ENCODE results near the gene PRKD2.
"Not testable (repeated sequence)": the region's sequence is repeated elsewhere in the genome, so short reads cannot be mapped to it uniquely, and the experiment has no call there.

PRKD2 gene

DNA sequence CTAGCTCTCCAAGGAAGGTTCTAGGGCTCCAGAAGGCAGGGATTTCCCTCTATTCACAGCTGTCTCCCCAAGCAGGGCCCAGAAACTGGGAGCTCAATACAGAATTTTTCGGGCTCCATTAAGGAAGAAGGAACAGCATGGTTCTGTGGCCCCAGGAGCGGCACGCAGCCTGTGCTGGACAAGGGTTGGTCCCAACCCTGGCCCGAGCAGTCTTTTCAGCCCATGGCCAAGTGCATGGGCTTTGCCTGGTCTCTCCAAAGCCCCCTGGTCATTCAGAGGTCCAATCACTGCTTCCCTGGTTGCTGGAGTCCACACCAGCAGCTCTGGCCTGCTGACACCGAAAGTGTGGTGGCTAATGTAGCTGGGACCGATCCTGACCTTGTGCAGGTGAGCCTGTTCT, 6.6 kb upstream of the PRKD2 start:
- DNase-seq (ENCODE audit: low read depth), result no peak

DNA sequence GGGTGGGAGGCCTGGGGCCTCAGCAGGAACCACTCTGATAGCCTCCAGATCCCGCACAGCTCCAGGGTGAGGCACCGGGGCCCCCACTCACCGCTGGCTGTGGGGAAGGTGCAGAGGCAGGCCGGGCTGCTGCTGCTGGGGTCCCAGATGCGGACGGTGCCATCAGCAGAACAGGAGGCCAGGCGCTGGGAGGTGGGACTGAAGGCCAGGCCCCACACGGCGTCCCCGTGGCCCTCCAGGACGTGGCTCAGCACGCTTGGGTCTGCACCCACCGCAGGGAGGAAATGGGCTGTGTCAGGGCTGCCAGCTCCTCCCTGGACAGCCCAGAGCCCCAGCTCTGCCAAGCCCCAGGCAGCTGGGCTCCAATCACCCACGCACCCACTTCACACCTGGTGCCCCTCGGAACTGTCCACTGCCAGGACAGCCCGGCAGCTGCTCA, 6.1 kb upstream of the PRKD2 start:
- no peak for DNase-seq (ENCODE audit: low read depth)

DNA sequence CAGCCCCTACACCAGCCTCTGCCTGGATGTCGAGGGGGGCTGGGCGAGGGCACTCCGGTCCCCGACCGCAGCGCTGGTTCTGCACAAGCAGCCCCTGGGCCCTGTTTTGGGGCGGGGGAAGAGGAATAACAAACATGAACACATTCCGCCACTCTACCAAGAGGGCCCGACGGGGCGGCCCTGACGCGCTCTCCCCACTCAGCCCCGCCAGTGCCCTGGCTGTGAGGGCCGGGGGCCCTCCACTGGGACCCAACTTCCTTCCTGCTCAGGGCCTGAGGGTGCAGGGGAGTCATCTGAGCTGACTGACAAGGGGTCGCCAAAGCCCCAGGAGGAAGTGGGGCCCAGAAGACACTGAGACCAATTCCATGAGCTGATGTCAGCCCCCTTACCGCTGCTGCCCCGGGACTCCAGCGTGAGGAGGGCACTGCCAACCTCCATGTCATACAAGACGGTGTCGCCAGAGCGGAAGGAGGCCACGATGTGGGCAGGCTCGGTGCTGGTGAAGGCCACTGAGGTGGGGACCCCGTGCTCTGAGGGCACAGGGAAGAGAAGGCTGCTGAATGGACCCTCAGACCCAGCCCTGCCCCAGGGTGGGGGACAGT, 5.6 kb upstream of the PRKD2 start:
- no peak for DNase-seq (ENCODE audit: low read depth)

DNA sequence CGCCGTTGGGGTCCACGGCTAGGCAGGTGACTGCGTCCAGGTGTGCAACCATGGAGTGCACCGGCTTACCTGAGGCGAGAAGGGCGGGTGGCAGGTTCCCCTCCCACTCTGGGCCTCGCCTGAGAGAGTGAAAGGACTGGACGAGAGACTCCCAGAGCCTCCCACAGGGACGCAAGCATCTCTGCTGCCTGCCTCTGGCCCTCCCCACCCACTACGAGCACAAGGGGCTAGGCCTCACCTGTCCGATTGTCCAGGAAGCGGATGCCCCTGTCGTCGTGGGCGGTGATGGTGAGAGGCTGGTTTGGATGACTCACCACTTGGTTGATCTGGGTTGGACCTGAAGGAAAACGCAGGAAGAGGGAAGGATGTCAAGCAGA, 5.1 kb upstream of the PRKD2 start:
- no peak for DNase-seq (ENCODE audit: low read depth)

DNA sequence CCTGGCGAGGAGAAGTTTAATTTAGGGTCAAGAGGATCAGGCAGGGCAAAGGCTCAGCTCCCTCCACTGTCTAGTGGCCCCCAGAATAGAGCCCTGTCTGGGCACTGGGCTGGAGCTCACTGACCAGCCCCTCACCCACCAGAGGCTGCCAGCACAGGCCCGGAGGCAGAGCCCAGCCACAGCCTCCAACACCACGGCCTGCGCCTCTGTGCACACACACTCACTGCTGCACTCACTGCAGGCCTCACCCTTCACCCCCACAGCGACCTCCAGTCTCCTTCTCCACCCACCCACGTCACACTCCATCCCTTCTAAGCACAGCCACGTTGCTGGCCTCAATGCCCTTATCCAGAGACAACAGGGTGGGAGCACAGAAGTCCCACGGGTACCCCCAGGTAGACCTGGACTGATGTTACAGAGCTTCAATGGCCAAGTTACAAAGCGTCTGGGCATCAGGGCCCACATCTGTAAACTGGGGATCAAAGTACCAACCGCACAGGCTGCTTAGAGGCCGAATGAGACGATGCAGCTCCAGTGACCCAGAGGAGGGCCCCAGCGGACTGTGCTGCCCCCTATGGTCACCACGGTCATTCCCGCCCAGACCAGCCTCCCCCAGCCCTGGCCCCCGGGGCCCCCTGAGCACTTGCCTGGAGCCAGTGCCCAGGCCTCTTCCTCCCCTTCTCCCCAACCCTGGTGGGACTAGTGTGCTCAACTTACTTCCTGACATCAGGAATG, 4.5 kb upstream of the PRKD2 start:
- no peak for DNase-seq (ENCODE audit: low read depth)

DNA sequence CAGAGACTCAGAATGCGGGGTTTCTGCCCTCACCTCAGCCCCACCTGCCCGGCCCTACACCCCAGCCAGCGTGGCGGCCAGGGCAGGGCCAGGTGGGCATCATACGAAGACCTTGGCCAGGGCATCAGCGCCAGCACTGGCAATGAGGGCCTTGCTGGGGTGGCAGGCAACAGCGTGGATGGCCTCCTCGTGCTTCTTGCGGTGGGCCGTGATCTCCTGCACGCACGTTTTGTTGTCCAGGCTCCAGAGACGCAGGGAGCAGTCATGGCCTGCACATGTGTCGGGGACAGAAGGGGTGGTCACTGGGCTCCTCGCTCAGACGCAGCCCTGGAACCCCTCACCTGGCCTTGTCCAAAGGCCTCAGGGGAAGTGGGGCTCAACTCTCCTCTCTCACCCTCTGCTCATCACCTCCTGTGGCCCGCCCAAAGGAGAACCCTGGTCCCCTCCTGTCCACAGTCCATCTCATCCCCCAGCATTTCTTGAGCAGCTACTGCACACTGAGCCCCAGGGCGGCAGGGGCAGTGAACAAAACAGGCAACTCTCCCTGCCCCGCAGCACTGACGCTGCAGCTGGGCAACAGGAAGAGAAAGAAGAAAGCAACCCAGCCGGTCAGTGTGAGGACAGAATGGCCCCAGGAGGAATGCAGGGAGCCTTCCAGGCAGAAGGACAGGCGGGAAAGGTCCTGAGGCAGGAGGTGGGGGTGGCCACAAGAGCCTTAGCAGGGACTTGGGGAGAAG, 3.8 kb upstream of the PRKD2 start:
- no peak for DNase-seq (ENCODE audit: low read depth)

DNA sequence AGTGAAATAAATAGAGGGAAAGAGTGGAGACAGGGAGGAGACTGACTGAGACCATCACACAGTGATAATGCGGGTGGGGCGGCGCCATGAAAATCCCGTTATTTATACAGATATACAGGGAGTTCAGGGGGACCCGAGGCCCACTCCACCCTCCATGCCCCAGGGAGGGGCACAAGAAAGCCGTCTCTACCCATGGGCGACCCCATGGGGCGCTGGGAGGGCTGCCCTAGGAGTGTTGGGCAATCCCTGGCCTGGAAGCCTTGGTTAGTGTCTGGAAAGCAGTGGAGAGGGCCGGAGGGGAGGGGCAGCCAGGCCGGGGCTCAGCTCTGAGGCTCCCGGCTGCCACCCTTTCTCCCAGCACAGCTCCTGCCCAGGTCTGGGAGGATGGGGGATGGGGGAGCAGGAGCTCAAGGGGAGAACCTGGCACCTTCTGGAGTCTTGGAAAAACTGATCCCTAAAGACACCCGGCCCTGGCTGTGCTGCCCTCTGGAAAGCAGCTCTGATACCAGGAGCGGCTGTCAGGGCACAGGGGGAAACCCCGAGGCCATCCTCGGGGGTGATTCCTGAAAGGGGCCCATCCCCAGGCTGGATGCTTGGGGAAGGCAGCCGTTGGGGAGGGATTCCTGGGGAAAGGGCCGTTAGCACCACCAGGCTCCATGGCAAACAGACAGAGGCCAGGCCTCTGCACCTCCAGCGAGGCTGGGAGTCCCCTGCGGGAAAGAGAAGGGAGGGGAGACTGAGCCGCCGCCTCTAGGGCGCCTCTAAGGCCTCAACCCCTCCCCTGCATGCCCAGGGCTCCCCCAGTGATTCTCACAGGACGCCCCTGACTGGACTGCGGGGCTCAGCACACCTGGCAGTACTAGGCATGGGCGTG, 3.0 kb upstream of the PRKD2 start:
- DNase-seq (ENCODE audit: low read depth), result no peak

- DNase-seq (ENCODE audit: low read depth), result no peak
Observed at GRCh38 chr19:46718934-46719622, 2.2 kb upstream of the PRKD2 start.

DNA sequence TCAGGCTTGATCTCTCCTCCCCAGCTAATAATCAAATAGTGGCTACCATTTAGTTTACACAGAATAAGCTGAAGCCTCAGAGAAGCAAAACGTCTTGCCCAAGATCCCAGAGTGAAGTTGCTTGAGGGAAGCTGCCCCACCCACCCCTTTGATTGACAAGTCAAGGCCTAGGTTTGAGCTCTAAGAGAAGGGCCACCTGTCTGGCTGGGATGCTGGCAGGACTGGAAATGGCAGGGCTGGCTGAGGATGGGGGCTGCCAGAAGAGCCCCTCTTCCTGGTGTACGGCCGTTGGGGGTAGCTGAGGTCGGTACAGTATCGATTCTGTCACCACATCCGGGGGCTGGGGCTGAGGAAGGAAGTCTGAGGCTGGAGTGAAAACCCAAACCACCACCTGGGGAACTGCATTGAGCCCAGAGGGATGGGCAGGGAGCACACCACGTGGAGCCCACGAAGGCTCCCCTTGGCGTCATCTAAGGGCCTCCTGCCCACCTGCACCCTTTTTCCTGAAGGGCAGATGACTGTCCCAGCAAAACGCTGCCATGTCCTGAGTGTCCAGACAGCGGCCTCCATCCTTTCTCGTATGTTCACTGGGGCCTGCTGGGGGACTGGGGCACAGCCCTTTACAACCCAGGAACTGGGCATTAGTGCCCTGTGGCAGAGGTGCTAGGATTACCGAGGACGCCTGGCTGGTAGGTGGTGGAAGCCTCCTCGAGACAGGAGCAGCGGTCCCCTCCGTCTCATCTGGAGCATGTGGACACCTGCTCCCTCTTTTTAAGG, 1.4 kb upstream of the PRKD2 start:
- DNase-seq (ENCODE audit: low read depth), result peak; percentile 35

GRCh38 chr19:46717716-46718143, 816 bp upstream of the PRKD2 start:
- peak; percentile 11 for DNase-seq (ENCODE audit: low read depth)

- no peak for DNase-seq (ENCODE audit: low read depth)
Observed at GRCh38 chr19:46716672-46717033, 261 bp downstream of the PRKD2 start.

DNA sequence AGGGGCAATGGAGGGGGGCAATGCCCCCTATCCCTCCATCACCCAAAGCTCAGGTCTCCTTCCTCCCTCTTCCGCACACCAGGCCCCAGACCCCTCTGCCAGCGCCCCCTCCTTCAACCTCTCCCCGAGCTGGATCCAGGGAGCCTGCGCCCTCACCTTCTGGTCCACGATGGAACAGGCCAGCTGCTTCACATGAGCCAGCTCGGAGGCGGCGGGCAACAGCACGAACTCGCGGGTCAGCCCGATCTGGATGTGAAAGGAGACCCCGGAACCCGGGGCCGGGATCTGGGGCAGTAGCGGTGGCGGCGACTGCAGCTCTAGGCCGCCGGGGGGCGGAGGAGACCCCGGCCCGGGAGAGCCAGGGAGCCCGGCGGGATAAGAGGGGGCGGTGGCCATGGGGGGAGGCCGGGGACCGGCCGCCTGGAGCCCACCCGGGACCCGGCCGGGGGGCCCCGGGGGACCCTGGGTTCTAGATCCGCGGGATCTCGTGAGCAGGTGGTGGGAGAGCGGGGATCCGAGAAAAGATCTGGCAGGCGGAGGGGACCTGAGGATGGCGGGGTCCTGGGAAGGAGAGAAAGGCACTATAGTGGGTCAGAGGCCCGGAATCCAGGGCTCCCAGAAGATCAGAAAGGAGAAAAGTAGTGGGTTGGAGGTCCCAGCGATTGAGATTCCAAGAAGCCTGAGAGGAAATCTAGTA, 791 bp downstream of the PRKD2 start:
- DNase-seq (ENCODE audit: low read depth), result peak; percentile 2

- DNase-seq (ENCODE audit: low read depth), result no peak
Observed at GRCh38 chr19:46715620-46715974, 1.3 kb downstream of the PRKD2 start.

GRCh38 chr19:46714444-46715106, 2.3 kb downstream of the PRKD2 start:
- peak; percentile 28 for DNase-seq (ENCODE audit: low read depth)

- peak; percentile 55 for DNase-seq (ENCODE audit: low read depth)
Observed at GRCh38 chr19:46713781-46714443, 3.0 kb downstream of the PRKD2 start.

DNA sequence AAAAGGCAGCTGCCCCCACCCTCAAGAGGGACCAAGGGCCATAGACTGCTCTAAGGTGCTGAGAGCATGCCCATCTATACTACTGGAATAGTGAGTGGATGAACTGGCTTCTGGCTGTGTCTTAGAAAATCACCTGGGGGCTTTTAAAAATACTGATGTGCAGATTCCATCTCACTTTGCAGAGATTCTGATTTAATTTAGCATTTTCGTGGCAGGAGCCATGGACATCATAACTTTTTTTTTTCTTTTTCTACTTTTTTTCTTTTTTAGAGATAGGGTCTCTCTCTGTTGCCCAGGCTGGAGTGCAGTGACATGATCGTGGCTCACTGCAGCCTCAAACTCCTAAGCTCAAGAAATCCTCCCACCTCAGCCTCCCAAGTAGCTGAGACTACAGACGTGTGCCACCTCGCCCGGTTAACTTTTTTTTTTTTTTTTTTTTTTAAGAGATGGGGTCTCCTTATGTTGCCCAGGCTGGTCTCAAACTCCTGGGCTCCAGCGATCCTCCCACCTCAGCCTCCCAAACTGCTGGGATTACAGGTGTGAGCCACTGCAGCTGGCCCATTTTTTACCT, 4.1 kb downstream of the PRKD2 start:
- DNase-seq (ENCODE audit: low read depth), result not testable (repeated sequence)

DNA sequence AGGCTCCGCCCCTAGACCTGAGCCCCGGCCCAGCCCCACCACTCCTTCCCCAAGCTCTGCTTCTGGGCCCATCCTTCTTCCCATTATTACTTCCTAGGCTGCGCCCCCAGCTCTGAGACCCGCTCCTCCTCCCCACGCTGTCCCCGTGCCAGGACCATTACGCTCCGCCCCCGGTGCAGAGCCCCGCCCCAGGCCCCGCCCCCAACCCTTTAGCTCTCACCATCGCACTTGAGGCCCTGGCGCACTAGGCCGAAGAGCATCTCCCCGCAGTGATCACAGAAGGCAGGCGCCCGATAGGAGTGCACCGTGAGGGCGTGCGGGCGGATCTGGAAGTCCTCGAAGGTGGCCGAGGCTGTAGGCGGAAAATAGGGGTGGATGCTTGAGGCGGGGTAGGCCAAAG, 6.2 kb downstream of the PRKD2 start:
- no peak for DNase-seq (ENCODE audit: low read depth)

DNA sequence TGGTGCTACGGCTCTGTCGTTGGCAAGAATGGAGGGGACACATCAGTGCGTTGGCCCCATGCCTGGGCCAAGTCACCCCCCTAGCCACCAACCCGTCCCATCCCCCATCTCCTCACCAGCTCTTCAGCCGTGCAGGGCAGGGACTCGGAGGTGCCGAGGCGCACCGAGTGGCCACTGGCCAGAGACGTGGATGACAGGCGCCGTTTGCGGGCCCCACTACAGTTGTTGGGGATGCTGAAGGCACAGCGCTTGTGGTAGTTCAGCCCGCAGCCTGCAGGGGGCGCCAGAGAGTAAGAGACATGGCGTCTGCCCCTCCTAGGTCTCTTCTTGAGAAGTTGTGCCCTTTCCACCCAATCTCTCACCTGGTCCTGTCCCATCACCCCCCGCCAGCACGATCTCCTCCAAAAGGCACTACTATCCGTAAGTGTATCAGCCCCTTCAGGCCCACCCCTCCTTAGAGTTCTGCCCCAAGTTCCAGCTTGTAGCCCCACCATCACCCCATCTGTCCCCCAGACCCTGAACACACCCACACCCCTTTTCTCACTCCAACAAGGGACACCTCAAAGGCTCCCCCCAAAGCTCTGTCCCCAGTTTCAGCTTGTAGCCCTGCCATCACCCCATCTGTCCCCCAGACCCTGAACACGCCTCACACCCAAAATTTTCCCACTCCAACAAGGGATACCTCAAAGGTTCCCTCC, 12.4 kb downstream of the PRKD2 start:
- peak; percentile 78 for DNase-seq (ENCODE audit: low read depth)
